Activated T-helper 17 cell treated with anti-CD3 and anti-CD28 coated beads, Interleukin-2, amount 50 U/mL, for 72 hours (primary cell): ENCODE results near the gene RNF180. TPM values are rescaled to one million over a fixed set of nuclear protein-coding genes. Genes with fewer than 3 reads are reported as not detected.

Source experiments
- ATAC-seq: fragments of 150-1000 bp; cut with Tn5 transposase; replicated peaks from 2 replicates; pipeline ENCODE4 v1.10.0; 2021; ENCODE audit warnings: mild to moderate bottlenecking, moderate library complexity
- H3K27ac Mint-ChIP-seq: one replicate; pipeline ENCODE4 v1.8.0; 2022; ENCODE audit warnings: mixed read lengths
- H3K27me3 Mint-ChIP-seq: one replicate; pipeline ENCODE4 v1.8.0; 2022; ENCODE audit warnings: mixed read lengths
- H3K36me3 Mint-ChIP-seq: one replicate; pipeline ENCODE4 v1.8.0; 2022; ENCODE audit warnings: low read depth, mild to moderate bottlenecking, mixed read lengths
- H3K4me1 Mint-ChIP-seq: one replicate; pipeline ENCODE4 v1.8.0; 2022; ENCODE audit warnings: mixed read lengths
- H3K4me3 Mint-ChIP-seq: one replicate; pipeline ENCODE4 v1.8.0; 2022; ENCODE audit warnings: mild to moderate bottlenecking, mixed read lengths
- H3K9me3 Mint-ChIP-seq: one replicate; pipeline ENCODE4 v1.8.0; 2022; ENCODE audit warnings: mixed read lengths
- total RNA-seq, 2 donors: library from RNA; stranded (reverse); gene quantifications; one replicate each; pipeline ENCODE4 v1.2.3, GENCODE V29; 2022

RNF180 gene
- total RNA-seq, 2 donors from 2014 or later = not detected

DNA sequence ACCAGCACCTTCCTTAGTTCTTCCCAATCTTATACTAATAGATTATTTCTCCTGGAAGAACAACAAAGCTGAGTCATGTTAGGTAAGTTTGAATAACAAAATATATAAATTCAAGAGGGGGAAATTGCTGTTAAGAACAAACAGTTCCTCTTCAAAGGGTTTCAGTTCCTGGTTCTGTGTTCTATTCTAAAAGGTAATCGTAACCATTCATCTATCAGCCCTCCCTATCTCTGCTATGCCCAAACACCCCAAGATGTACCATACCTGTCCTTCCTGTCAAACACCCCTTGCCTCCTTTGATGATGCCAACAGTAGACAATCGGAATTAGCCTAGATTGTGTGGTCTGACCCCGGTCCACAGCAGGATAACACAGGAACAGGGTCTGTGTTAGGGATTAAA lies 4.2 kb upstream of the RNF180 start:
- Mint-ChIP-seq H3K27ac (no peak overlapping the region), H3K36me3 (peaks cover 5% of the 10 kb centered on the region), H3K4me3 (no peak overlapping the region), H3K27me3 (peaks cover 21% of the 10 kb centered on the region), H3K4me1 (no peaks in the 10 kb centered on the region), H3K9me3 (peaks cover 5% of the 10 kb centered on the region)
- ATAC-seq = no peak

DNA sequence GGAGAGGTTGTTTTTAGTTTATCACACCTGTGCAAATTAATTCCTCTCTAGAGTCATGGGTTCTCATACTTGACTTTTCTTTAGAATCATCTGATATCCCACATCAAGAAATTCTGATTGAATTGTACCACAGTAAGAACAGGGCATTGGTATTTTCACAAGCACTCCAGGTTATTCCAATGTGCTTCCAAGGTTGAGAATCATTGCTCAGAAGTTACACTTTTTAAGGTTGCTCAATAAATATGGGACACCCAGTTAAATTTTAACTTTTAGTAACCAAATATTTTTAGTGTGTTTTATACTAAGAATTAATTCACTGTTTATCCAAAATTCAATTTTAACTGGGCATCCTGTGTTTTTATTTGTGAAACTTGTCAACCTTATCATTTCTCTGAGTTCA lies 2.5 kb upstream of the RNF180 start:
- Mint-ChIP-seq H3K27me3 (peaks cover 23% of the 10 kb centered on the region), H3K4me3 (no peak overlapping the region), H3K4me1 (no peaks in the 10 kb centered on the region), H3K36me3 (peaks cover 5% of the 10 kb centered on the region), H3K27ac (no peak overlapping the region), H3K9me3 (peaks cover 5% of the 10 kb centered on the region)
- no peak for ATAC-seq

DNA sequence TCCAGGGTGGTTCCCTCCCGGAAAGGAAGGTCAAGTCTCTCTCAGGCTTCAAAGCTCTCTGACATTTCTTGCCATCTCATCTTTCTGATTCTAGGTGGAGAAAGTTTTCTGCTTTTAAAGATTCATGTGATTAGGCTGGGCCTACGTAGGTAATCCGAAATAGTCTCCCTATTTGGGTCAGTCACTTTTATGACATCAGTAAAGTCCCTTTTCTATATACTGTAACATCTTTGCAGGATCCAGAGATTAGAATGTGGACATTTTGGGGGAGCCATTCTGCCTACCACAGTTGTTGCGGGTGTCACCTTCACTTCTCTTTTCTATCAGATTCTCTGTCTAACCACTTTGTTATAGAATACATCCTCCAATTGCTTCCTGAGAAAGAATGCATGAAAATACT lies 1.9 kb upstream of the RNF180 start:
- H3K27me3 Mint-ChIP-seq = peaks cover 23% of the 10 kb centered on the region

DNA sequence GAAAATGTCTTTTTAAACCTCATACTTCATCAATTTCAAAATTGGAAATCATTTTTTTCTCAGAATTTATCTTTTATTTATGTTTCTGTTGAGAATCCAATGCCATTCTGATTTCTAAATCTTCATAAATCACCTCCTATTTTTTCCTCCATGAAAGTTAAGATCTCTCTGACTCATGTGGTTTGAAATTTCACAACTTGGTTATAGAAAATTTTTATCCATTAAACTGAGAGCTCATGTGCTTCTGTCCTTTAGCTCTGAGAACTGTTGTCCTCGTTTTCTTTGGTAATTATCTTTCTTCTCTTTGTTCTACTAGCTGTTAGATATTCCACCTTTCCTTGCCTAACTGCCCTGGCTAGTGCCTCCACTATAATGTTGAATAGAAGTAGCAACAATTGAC lies 1.5 kb upstream of the RNF180 start:
- no peak overlapping the region for H3K27ac Mint-ChIP-seq
- no peaks in the 10 kb centered on the region for H3K4me1 Mint-ChIP-seq
- no peak for ATAC-seq
- H3K36me3 Mint-ChIP-seq = peaks cover 5% of the 10 kb centered on the region
- H3K4me3 Mint-ChIP-seq = no peak overlapping the region
- H3K27me3 Mint-ChIP-seq = peaks cover 23% of the 10 kb centered on the region
- peaks cover 5% of the 10 kb centered on the region for H3K9me3 Mint-ChIP-seq

More for the DNA sequence above, 1.9 kb upstream of the RNF180 start:
- ATAC-seq = no peak
- H3K36me3 Mint-ChIP-seq = peaks cover 5% of the 10 kb centered on the region
- no peaks in the 10 kb centered on the region for H3K4me1 Mint-ChIP-seq
- peaks cover 5% of the 10 kb centered on the region for H3K9me3 Mint-ChIP-seq
- H3K4me3 Mint-ChIP-seq = no peak overlapping the region
- H3K27ac Mint-ChIP-seq = no peak overlapping the region

DNA sequence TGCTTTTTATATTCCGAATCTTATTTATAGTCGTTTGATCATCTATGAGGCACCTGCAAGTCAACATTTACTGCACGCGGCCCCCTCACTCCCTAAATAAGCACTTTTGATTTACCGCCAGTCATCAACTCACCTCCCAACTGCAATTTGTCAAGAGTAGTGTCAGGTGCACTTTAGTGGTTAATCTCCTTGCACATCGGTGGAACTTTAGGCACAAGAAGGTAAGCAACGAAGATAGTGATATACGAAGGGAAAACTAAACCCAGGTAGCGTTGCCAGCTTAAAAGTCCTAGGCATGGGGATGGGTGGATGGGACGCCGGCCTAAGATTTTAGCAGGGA lies 513 bp upstream of the RNF180 start:
- Mint-ChIP-seq H3K4me1 (no peaks in the 10 kb centered on the region), H3K27ac (no peak overlapping the region), H3K4me3 (no peak overlapping the region), H3K9me3 (peaks cover 5% of the 10 kb centered on the region), H3K27me3 (peaks cover 23% of the 10 kb centered on the region), H3K36me3 (peaks cover 5% of the 10 kb centered on the region)
- ATAC-seq = no peak

DNA sequence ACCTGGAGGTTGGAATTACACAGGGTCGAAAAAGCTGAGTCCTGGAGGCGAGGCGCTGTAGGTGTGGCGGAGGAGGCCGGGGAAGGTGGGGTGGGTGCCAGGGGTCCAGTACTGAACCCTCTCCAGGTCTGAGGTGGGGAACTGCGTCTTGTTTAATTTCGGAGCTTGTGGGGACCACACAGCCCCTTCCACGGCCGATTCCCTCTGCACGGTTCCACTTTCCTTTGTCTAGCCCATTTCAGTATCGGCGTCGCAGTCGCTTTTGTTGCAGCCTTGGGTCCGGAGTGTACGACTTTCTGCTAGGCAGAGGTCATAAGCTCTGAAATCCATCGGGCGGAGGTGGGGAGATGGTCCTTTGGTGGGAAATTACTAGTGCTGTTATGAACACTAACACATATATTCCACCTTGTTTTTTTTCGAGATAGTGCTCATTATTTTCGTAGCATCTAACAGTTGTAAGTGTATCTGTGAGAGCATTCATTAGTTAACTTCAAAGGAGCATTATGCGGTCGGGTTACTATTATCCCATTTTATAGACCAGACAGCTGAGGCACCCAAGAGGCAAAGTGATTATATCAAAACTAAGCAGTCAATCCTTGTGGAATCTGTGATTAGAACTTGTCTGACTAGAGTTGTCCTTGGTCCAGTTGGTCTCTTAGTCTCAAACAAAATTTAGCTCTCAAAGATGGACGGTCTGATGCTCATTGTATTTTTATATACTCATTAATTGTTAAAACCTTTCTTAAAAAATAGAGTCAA lies 737 bp downstream of the RNF180 start:
- Mint-ChIP-seq H3K36me3 (peaks cover 5% of the 10 kb centered on the region), H3K27ac (no peak overlapping the region), H3K27me3 (peaks cover 23% of the 10 kb centered on the region), H3K9me3 (peaks cover 5% of the 10 kb centered on the region), H3K4me3 (no peak overlapping the region), H3K4me1 (no peaks in the 10 kb centered on the region)
- ATAC-seq = no peak

DNA sequence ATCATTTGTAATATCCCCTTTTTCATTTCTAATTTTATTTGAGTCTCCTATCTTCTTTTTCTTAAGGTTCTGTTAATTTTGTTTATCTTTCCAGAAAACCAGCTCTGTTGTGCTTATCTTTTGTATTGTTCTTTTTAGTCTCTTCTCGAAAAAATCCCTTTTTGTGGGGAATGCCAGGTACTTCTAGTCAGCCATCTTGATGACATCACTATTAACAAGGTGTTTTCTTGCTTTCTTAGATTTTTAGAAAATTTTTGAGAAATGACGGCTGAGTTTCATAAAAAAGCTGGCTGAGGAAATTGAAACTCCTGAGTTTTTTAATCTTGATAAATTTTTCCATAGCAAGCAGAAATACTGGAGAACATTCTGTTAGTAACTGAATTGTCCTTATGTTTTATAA lies 10.7 kb downstream of the RNF180 start:
- H3K27ac Mint-ChIP-seq = no peak overlapping the region
- no peak for ATAC-seq
- no peaks in the 10 kb centered on the region for H3K36me3 Mint-ChIP-seq
- no peaks in the 10 kb centered on the region for H3K27me3 Mint-ChIP-seq
- no peaks in the 10 kb centered on the region for H3K4me1 Mint-ChIP-seq
- H3K9me3 Mint-ChIP-seq = peaks cover 9% of the 10 kb centered on the region
- no peak overlapping the region for H3K4me3 Mint-ChIP-seq

DNA sequence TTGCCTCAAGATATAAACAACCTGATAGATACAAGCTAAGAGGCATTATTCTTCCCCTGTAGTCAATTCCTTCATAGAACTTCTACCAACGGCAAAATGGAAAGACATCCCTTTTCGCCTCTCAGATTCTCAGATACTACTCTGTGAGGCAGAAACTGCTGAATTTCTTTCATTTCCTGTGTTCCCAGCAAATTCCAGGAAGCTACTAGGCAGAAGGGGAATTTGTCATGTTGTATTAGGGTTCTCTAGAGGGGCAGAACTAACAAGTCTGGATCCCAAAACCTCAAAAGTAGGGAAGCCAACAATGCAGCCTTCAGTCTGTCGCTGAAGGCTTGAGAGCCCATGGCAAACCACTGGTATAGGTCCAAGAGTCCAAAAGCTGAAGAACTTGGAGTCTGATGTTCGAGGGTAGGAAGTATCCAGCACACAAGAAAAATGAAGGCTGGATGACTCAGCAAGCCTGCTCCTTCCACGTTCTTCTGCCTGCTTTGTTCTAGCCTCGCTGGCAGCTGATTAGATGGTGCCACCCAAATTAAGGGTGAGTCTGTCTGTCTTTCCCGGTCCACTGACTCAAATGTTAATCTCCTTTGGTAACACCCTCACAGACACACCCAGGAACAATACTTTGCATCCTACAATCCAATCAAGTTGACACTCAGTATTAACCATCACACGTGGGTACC lies 15.2 kb downstream of the RNF180 start:
- ATAC-seq = no peak
- H3K9me3 Mint-ChIP-seq = peaks cover 5% of the 10 kb centered on the region
- H3K4me3 Mint-ChIP-seq = no peak overlapping the region
- H3K4me1 Mint-ChIP-seq = no peaks in the 10 kb centered on the region
- H3K27me3 Mint-ChIP-seq = no peaks in the 10 kb centered on the region
- no peaks in the 10 kb centered on the region for H3K36me3 Mint-ChIP-seq
- H3K27ac Mint-ChIP-seq = no peak overlapping the region

DNA sequence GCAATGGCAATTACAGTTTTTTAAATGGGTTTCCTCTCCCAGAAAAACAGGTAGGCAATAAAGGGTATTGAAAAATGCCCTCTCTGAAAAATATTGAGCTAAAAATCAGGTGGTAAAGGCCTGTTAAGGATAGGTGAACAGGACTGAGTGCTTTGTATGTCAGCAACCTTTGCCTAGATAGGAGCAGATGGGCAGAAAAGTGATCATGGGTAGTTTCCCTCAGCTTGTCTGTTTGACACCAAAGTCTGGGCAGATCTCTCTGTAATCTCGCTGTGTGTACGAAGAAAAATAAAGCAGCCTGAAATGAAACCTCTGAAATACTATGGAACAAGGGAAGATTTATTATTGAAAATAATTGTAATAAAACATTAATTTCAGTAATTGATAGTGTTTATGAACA lies 15.8 kb downstream of the RNF180 start:
- no peak for ATAC-seq
- no peaks in the 10 kb centered on the region for H3K4me1 Mint-ChIP-seq
- H3K27ac Mint-ChIP-seq = no peak overlapping the region
- H3K4me3 Mint-ChIP-seq = no peak overlapping the region
- H3K36me3 Mint-ChIP-seq = no peaks in the 10 kb centered on the region
- H3K9me3 Mint-ChIP-seq = peaks cover 5% of the 10 kb centered on the region
- no peaks in the 10 kb centered on the region for H3K27me3 Mint-ChIP-seq

DNA sequence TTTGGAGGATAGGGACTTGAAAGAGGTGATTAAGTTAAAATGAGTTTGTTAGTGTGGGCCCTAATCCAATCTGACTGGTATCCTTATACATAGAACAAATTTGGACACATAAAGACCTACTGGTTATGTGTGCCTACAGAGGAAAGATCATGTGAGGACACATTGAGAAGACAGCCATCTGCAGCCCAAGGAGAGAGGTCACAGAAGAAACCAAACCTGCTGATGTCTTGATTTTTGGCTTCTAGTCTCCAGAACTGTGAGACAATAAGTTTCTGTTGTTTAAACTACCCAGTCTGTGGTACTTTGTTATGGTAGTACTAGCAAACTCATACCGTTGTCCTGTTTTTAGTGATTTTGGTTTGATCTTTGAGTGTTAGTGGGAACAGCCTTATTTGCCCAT lies 18.3 kb downstream of the RNF180 start:
- ATAC-seq = no peak
- no peak overlapping the region for H3K4me3 Mint-ChIP-seq
- H3K27ac Mint-ChIP-seq = no peak overlapping the region
- H3K4me1 Mint-ChIP-seq = no peaks in the 10 kb centered on the region
- no peaks in the 10 kb centered on the region for H3K36me3 Mint-ChIP-seq
- H3K27me3 Mint-ChIP-seq = no peaks in the 10 kb centered on the region
- H3K9me3 Mint-ChIP-seq = no peaks in the 10 kb centered on the region

DNA sequence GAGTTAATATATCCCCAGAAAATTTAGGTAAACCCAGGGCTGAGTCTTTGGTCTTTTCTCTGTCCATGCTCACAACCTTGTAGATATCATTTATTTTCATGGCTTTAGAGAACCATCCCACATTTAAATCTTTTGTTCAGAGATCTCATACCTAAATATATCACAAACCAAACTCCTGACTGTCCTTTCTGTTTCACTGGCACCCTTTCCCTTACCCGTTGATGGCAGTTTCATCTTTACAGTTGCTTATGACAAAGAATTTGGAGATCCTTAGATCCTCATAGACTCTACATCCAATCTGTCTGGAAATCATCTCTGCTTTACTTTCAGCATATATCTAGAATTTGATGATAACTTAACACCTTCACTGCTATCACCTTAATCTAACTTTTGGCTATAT lies 19.2 kb downstream of the RNF180 start:
- H3K4me1 Mint-ChIP-seq = no peaks in the 10 kb centered on the region
- H3K27ac Mint-ChIP-seq = no peak overlapping the region
- H3K27me3 Mint-ChIP-seq = no peaks in the 10 kb centered on the region
- H3K4me3 Mint-ChIP-seq = no peak overlapping the region
- no peaks in the 10 kb centered on the region for H3K9me3 Mint-ChIP-seq
- ATAC-seq = no peak
- H3K36me3 Mint-ChIP-seq = no peaks in the 10 kb centered on the region

DNA sequence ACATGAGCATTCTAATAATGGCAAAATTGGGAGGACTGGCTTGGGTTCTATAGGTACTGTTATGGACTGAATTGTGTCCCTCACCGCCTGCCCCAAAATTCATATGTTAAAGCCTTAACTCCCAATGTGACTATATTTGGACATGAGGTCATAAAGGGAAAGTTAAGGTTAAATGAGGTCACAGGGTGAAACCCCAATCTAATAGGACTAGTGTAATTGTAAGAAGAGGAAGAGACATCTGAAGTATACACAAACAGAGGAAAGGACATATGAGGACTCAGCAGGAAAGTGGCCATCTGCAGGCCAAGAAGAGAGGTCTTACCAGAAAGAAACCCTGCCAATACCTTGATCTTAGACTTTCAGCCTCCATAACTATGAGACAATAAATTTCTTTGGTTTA lies 23.1 kb downstream of the RNF180 start:
- Mint-ChIP-seq H3K27me3 (no peaks in the 10 kb centered on the region), H3K9me3 (no peaks in the 10 kb centered on the region), H3K27ac (no peak overlapping the region), H3K4me3 (no peak overlapping the region), H3K36me3 (no peaks in the 10 kb centered on the region), H3K4me1 (no peaks in the 10 kb centered on the region)
- no peak for ATAC-seq

DNA sequence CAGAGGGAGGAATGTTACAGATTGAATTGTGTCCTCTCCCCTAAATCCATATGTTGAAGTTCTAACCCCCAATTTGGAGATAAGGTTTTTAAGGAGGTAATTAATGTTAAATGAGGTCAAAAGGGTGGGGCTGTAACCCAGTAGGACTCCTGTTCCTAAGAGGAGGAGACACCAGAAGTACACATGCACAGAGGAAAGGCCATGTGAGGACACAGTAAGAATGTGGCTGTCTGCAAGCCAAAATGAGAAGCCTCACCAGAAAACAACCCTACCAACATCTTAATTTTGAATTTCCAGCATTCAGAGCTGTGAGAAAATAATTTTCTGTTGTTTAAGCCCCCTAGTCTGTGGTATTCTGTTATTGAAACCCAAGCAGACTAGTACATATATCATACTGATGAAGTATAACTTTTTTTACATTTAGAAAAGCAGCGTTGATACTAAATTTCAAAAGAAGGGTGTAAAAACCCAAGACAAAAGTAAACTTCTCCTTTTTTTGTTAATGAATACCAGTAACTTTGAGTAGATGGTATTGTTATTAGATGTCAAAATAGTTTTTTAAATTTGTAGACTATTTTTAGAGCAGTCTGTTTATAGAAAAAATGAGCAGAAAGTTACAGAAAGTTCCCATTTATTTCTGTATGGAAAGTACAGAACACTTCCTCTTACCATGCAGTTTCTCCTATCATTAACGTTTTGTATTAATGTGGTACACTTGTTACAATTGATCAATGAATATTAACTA lies 25.1 kb downstream of the RNF180 start:
- no peak for ATAC-seq
- H3K27ac Mint-ChIP-seq = no peak overlapping the region
- H3K36me3 Mint-ChIP-seq = no peaks in the 10 kb centered on the region
- no peaks in the 10 kb centered on the region for H3K27me3 Mint-ChIP-seq
- no peak overlapping the region for H3K4me3 Mint-ChIP-seq
- no peaks in the 10 kb centered on the region for H3K9me3 Mint-ChIP-seq
- H3K4me1 Mint-ChIP-seq = no peaks in the 10 kb centered on the region

DNA sequence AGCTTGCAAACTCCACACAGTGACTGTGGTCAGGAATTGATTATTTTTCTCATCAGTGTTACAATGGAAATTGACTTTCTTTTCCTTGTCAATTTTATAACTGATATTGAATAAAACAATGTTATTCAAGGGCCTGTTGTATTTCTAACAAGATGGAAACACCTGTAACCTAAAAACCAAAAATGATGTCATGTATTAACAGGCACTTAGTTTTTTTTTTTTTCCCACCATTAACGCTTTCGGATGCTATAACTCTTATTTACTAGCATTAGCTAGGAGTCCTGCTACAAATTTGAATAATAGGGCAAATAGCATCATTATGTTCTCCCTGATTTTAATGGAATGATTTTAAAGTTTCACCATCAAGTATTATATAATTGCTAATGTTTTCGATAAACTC lies 30.3 kb downstream of the RNF180 start:
- Mint-ChIP-seq H3K27ac (no peak overlapping the region), H3K36me3 (no peaks in the 10 kb centered on the region), H3K27me3 (peaks cover 3% of the 10 kb centered on the region), H3K4me3 (no peak overlapping the region), H3K9me3 (no peaks in the 10 kb centered on the region), H3K4me1 (no peaks in the 10 kb centered on the region)
- no peak for ATAC-seq

DNA sequence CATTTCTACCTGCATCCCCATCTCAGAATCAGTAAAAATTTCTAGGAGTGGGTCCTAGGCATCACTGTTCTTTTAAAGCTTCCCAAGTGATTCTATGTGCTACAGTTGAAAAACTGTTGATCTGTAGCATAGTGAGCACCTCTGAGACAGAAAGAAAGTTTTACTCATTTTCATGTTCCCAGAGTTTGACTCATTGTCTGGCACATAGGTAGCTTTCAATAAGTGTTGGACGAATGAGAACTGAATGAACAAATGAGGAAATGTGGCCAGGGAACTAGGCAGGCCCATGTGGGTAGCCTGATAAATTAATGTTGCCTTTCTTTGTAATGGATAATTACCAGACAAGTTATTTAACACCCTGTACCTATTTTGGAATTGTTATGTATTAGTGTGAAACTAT lies 33.8 kb downstream of the RNF180 start:
- Mint-ChIP-seq H3K4me1 (no peaks in the 10 kb centered on the region), H3K27me3 (peaks cover 3% of the 10 kb centered on the region), H3K36me3 (no peaks in the 10 kb centered on the region), H3K9me3 (no peaks in the 10 kb centered on the region), H3K27ac (no peak overlapping the region), H3K4me3 (no peak overlapping the region)
- no peak for ATAC-seq
